GM12801 (cell line): ENCODE data around the gene DPF3.

Experiments
- TF ChIP-seq, protein P1 (sequence below): IDR thresholded peaks from one replicate; pipeline ENCODE4 v1.5.1; 2011; ENCODE audit warnings: control low read depth; ENCODE audit not compliant: insufficient read length; ENCODE audit errors: extremely low read depth

DPF3 gene

GRCh38 chr14:72630374-72630773 is 263.5 kb downstream of the DPF3 start:
- TF ChIP-seq, protein P1, sequence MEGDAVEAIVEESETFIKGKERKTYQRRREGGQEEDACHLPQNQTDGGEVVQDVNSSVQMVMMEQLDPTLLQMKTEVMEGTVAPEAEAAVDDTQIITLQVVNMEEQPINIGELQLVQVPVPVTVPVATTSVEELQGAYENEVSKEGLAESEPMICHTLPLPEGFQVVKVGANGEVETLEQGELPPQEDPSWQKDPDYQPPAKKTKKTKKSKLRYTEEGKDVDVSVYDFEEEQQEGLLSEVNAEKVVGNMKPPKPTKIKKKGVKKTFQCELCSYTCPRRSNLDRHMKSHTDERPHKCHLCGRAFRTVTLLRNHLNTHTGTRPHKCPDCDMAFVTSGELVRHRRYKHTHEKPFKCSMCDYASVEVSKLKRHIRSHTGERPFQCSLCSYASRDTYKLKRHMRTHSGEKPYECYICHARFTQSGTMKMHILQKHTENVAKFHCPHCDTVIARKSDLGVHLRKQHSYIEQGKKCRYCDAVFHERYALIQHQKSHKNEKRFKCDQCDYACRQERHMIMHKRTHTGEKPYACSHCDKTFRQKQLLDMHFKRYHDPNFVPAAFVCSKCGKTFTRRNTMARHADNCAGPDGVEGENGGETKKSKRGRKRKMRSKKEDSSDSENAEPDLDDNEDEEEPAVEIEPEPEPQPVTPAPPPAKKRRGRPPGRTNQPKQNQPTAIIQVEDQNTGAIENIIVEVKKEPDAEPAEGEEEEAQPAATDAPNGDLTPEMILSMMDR: no peak

DNA sequence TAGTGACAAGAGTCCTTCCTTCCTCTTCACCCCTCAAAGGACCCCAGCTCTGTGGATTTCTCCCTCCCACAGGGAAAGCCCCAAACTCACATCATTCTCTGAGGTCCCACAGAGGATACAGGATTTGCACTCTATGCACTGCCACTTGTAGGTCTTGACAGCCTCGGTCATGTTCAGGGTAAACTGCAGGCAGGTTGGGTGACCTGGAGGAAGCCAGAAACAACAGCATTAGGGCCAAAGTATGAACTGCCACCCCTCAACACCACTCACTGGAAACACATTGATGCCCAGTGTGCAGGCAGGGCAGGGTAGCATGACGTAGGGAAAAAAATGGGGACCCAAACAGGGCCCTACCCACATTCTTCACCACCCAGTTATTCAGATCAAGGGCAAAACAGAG is 264.4 kb downstream of the DPF3 start:
- TF ChIP-seq, protein P1: no peak

GRCh38 chr14:72625689-72626088 is 268.2 kb downstream of the DPF3 start:
- TF ChIP-seq, protein P1: no peak

DNA sequence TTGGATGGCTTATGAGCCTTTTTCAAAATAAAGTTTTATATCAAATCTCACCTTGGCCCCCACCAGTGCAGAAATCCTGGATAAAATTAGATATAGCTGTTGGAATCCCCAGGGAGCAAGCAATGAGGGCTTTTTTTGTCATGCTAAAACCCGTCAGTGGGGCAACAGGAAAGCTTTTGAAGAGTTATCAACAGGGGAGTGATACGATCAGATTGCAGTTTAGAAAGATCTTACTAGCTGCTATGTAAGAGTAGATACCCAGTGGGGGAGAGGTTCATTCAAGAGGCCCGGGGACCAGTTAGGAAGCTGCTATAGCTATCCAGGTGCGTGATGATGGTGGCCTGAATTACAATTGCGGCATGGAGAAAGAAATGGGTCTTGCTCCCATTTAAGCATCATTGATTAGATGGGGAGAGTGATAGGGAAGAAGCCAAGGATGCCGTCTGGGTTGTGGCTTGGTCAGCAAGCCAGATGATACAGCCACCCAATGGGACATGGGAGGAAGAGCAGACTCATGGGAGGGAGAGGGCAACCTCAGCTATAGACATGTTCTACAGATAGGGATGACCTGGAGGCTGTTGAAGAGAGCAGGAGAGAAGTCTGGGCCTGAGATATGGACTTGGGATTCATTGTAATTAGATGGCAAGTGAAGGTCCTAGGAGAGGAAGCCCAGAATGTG is 272.4 kb downstream of the DPF3 start:
- TF ChIP-seq, protein P1: no peak

GRCh38 chr14:72619881-72620280 is 274.0 kb downstream of the DPF3 start:
- TF ChIP-seq, protein P1: no peak

DNA sequence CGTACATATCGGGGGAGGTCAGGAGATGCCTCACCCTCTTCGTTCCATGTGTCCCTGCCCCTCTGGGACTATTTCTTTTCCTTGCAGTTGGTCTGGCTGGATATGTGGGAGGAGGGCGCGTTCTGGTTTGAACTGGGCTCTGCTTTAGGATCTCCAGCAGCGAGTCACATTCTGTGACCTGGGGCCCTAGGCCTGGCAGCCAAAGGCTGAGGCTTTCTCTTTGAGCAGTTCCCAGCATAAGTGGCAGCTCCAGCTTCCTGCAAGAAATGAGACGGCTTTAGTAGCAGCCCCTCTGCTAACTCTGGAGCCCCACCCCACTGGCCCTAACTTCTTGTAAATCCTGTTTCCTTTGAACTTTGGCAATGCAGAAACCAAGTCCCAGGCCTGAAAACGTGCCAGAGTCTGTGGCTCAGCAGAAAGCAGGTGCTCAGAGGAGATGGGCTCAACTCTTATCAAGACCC is 274.8 kb downstream of the DPF3 start:
- TF ChIP-seq, protein P1: no peak

GRCh38 chr14:72618424-72618823 is 275.5 kb downstream of the DPF3 start:
- TF ChIP-seq, protein P1: no peak
